ENCODE measurements around the gene TCHP.

- TF ChIP-seq CTCF (conservative IDR thresholded peaks at IDR 0.05; ENCODE audit: low read depth in 2 of 2) (no peak), EZH2 (IDR thresholded peaks at IDR 0.05; ENCODE audit: low read depth, unreplicated experiment) (no peak), REST (IDR thresholded peaks at IDR 0.05; ENCODE audit: unreplicated experiment) (no peak), POLR2AphosphoS5 (IDR thresholded peaks at IDR 0.05; ENCODE audit: low read depth) (no peak), STAT1 (IDR thresholded peaks at IDR 0.05; ENCODE audit: unreplicated experiment) (no peak)
These were observed 20.6 kb upstream of the TCHP start for GRCh38 chr12:109879351-109880042.
